Spinal cord (tissue), 10 donors: ENCODE results near the gene NSDHL. TPM values are rescaled to one million over a fixed set of nuclear protein-coding genes. Genes with fewer than 3 reads are reported as not detected.

Experiments used
- DNase-seq, 6 donors: peaks; one replicate each; pipeline versions ENCODE4 v3.0.0 to v3.0.0-alpha.2; 2013 to 2015; ENCODE audit warnings: low spot score in 6 of 6, low read depth in 4 of 6
- H3K27ac ChIP-seq: one replicate; pipeline ENCODE4 v1.5.1; 2013; ENCODE audit warnings: low read depth, low read length, control low read depth
- H3K27me3 ChIP-seq: one replicate; pipeline ENCODE4 v1.6.1; 2013; ENCODE audit warnings: low read length; ENCODE audit not compliant: control insufficient read depth, insufficient read depth
- H3K36me3 ChIP-seq: one replicate; pipeline ENCODE4 v1.6.1; 2013; ENCODE audit warnings: low read length; ENCODE audit not compliant: control insufficient read depth, insufficient read depth
- H3K4me1 ChIP-seq: one replicate; pipeline ENCODE4 v1.6.1; 2013; ENCODE audit warnings: low read length; ENCODE audit not compliant: control insufficient read depth, insufficient read depth
- H3K4me3 ChIP-seq: one replicate; pipeline ENCODE4 v1.5.1; 2013; ENCODE audit warnings: low read depth, low read length, control low read depth
- H3K9me3 ChIP-seq: one replicate; pipeline ENCODE4 v1.6.1; 2013; ENCODE audit warnings: low read length; ENCODE audit not compliant: control insufficient read depth, insufficient read depth
- WGBS: methylation state at CpG from one replicate; pipeline ENCODE4 v1.1.5; 2013; ENCODE audit warnings: missing lambda C conversion rate; ENCODE audit not compliant: insufficient coverage; 5-methylcytosine and 5-hydroxymethylcytosine counted together
- polyA plus RNA-seq, 2 donors: library from polyadenylated mRNA; unstranded; fragments of 120-200 nt; gene quantifications; one replicate each; pipeline ENCODE4 v1.2.1, GENCODE V29; 2013; ENCODE audit not compliant: insufficient read length in 2 of 2
- total RNA-seq, 2 donors: library from RNA; depleted of rRNA in 1 of 2; stranded (reverse); fragments of 120-200 nt in 1 of 2; fragments of >200 nt in 1 of 2; gene quantifications; one replicate each; pipeline versions ENCODE4 v1.2.3 to v1.2.4, GENCODE V29; 2013 to 2014
- donor health status: healthy.

Gene NSDHL
- total and polyA plus RNA-seq, 4 donors, result 18.0 to 49.5 (median 28.8) TPM

DNA sequence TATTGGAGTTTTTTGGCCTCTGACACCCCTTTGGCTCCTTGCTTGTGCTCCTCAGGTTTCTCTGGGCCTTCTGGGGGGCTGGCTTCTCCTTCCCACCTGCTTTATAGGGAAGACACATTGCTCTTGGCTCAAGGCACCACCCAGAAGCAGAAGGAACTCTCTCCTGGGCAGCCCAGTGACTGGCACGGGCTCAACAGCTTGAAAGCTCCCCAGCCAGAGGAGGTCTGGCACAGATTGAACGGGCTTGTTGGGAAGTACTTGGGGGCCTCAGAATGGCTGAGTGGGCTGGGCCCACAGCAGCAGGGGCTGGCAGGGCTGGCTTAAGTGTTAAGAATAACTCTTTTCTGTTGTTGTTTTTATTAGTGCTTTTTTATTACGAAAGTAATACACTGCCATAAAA, 55.9 kb downstream of the NSDHL start:
- 46% methylated on average over 2 of the region's 3 CpGs for WGBS

DNA sequence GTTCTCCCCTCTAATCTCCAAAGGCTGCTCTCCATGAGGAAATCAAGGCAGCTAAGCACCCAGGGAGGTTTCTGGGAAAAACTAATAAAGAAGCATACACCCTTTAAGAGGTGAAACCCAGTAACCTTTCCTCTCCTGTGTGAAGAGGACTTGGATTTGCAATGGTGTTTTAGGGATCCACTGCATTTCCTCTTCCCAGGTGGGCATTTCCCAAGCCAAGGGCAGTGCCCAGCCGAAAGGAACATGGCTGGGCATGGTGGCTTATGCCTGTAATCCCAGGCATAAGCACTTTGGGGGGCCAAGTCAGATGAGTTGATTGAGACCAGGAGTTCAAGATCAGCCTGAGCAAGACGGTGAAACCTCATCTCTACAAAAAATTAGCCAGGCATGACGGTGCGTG, 61.6 kb downstream of the NSDHL start:
- no peak overlapping the region for H3K27ac ChIP-seq
- no peaks in the 10 kb centered on the region for H3K36me3 ChIP-seq
- peaks cover 11% of the 10 kb centered on the region for H3K4me1 ChIP-seq
- no peaks in the 10 kb centered on the region for H3K27me3 ChIP-seq
- H3K9me3 ChIP-seq, result no peaks in the 10 kb centered on the region
- H3K4me3 ChIP-seq, result no peak overlapping the region
- no peak for DNase-seq
- WGBS, result 75% methylated on average over 2 of the region's 4 CpGs

More for the DNA sequence above, 55.9 kb downstream of the NSDHL start:
- Histone ChIP-seq H3K9me3 (no peaks in the 10 kb centered on the region), H3K4me3 (no peak overlapping the region), H3K27me3 (no peaks in the 10 kb centered on the region), H3K36me3 (no peaks in the 10 kb centered on the region), H3K27ac (no peak overlapping the region), H3K4me1 (no peaks in the 10 kb centered on the region)
- peak in 3 of 6 donors; percentile 25 to 59 (median 27) for DNase-seq

DNA sequence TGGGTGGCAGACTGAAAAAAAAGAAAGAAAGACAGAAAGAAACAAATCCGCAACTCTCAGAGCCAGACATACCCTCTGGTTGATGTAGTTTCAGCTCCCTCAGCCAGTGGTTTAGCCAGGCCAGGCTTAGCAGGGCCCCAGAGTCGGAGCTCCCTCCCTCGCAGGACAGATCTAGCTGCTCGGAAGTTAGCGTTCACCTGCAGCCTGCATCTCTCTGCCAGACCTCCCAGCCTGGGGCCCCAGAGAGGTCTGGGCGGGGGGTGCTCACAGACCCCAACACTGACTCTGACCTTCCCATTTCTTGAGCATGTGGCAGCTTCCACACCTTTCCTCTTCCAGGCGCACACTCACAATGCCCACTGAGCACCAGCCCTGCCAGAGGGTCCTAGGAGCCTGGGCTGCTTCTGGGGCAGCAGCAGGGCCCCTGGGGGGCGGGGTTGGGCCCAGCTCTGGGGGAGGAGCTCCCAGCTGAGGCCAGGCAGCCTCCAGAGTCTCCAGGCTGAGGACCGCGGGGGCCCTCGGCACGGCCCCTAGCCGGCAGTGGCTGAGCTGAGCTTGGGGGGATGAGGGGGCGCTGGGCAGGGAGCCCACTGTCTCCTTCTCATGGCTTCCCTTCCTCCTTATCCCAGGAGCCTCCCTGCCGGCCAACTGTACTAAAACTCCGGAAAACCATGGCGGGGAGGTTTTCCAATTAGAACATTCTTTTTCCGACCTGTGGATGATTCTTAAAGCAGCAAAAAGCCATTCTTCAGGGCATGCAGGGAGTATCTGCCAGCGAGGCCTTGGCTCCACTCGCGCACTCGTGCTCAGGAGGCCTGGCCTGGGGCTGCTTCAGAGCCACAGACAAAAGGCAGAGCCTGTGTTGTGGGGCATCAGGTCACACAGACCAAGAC, 62.4 kb downstream of the NSDHL start:
- 49% methylated on average over 21 of the region's 22 CpGs for WGBS
- H3K27ac ChIP-seq, result no peak overlapping the region
- H3K27me3 ChIP-seq, result peaks cover 2% of the 10 kb centered on the region
- no peaks in the 10 kb centered on the region for H3K9me3 ChIP-seq
- peaks cover 17% of the 10 kb centered on the region for H3K4me1 ChIP-seq
- no peak overlapping the region for H3K4me3 ChIP-seq
- H3K36me3 ChIP-seq, result no peaks in the 10 kb centered on the region
- no peak for DNase-seq

DNA sequence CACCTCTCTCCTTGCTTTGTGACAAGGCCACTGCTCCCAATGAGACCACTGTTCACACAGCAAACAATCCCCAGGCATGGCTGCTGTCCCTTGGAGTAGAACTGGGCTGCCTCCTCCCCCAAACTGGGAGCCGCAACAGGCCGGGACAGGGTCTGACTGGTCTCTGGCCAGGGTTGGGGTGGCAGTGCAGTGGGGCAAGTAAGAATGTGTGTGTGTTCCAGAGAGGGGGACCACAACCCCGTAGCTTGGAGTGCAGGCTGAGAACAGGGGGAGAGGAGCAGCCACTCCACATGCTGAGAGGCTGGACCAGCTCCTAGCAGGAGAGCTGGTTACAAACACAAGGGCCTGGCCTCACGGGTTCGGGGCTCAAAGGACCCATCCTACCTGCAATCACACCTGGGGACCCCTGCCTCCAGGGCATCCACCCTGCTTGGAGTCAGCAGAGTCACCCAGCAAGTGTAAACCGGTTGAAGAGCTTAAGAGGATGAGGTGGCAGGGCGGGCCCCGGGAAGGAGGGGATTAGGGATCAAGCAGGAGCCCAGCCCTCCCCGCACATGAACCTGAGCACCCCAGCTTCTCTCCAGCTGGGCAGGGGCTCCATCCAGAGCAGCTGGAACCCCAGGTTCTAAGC, 63.2 kb downstream of the NSDHL start:
- Histone ChIP-seq H3K27ac (no peak overlapping the region), H3K9me3 (no peaks in the 10 kb centered on the region), H3K4me3 (no peak overlapping the region), H3K27me3 (peaks cover 6% of the 10 kb centered on the region), H3K4me1 (peaks cover 20% of the 10 kb centered on the region), H3K36me3 (no peaks in the 10 kb centered on the region)
- no peak for DNase-seq
- WGBS, result 70% methylated on average over 7 of the region's 9 CpGs

DNA sequence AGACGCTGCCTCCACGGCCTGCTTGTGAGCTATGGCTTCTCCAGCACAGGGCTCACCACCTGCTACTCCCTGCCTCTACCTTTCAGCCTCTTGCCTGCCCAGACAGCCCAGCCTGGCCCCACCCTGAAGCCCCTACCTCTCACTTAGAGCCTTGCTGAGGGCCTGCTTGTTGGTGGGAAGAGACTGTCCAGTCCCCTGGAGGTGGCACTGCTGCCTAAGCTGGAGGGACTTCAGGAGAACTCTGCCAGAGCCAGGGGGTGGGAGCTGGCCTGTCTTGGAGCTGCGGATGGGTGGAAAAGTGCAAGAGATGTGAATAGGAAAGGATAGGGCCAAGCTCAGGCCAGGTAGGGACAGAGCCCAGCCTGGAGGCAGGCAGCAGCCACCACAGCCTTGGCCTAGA, 64.3 kb downstream of the NSDHL start:
- H3K9me3 ChIP-seq, result no peaks in the 10 kb centered on the region
- H3K27me3 ChIP-seq, result peaks cover 6% of the 10 kb centered on the region
- no peaks in the 10 kb centered on the region for H3K36me3 ChIP-seq
- no peak overlapping the region for H3K27ac ChIP-seq
- H3K4me3 ChIP-seq, result no peak overlapping the region
- no peak for DNase-seq
- H3K4me1 ChIP-seq, result peaks cover 20% of the 10 kb centered on the region
- whole genome bisulfite sequencing, result 71% methylated on average over 3 of the region's 3 CpGs

DNA sequence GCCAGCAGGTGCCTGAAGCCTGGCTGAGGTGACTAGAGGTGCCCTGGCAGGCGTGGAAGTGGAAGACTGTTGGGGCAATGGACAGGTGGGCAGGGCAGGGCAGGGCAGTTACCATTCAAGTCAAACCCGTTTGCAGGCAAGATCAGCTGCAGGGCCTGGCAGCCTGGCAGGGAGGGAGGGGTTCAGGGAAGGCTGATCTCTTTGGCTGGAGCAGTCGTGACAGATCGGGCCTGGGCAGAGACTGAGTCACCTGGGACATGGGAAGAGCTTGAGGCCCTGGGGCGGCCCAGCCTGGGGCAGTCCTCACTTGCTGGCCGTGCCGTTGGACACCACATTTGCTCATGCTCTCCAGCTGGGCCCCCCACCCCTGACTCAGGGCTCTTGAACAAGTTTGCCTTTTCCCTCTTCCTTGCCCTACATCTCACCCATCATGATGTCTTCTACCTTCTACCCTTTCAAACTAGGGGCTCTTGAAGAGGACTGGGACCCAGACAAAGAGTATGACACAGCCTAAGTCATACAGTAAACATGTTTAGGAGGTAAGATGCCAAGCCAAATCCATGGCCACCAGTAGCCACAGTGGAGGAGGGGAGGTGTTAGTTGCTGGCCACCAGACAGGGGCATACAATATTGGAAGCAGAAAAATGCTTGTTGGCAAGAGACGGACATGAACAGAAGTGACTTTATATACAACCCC, 65.0 kb downstream of the NSDHL start:
- H3K9me3 ChIP-seq, result no peaks in the 10 kb centered on the region
- H3K4me1 ChIP-seq, result peaks cover 20% of the 10 kb centered on the region
- H3K4me3 ChIP-seq, result no peak overlapping the region
- DNase-seq, result no peak
- no peaks in the 10 kb centered on the region for H3K36me3 ChIP-seq
- no peak overlapping the region for H3K27ac ChIP-seq
- 87% methylated on average over 6 of the region's 8 CpGs for WGBS
- H3K27me3 ChIP-seq, result peaks cover 6% of the 10 kb centered on the region

DNA sequence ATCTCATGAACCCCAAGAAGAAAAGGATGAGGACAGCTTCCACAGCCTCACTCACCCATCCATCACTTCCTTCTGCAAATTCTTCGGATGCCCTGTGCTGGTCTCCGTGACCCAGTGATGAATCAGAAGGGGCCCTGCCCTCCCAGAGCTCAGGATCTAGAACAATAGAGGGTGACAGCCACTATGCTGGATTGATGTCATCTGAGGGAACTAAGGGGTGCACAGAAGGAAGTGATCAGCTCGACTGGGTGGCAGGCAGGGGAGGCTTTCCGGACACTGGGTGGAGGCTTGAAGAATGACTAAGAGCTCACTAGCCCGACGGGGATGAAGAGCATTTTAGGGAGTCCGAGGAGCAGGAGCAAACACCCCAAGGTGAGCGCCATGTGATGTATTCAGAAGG, 65.6 kb downstream of the NSDHL start:
- DNase-seq, result no peak
- 66% methylated on average over 7 of the region's 8 CpGs for WGBS
- Histone ChIP-seq H3K27me3 (peaks cover 6% of the 10 kb centered on the region), H3K4me1 (peaks cover 20% of the 10 kb centered on the region), H3K36me3 (no peaks in the 10 kb centered on the region), H3K4me3 (no peak overlapping the region), H3K27ac (no peak overlapping the region), H3K9me3 (no peaks in the 10 kb centered on the region)

DNA sequence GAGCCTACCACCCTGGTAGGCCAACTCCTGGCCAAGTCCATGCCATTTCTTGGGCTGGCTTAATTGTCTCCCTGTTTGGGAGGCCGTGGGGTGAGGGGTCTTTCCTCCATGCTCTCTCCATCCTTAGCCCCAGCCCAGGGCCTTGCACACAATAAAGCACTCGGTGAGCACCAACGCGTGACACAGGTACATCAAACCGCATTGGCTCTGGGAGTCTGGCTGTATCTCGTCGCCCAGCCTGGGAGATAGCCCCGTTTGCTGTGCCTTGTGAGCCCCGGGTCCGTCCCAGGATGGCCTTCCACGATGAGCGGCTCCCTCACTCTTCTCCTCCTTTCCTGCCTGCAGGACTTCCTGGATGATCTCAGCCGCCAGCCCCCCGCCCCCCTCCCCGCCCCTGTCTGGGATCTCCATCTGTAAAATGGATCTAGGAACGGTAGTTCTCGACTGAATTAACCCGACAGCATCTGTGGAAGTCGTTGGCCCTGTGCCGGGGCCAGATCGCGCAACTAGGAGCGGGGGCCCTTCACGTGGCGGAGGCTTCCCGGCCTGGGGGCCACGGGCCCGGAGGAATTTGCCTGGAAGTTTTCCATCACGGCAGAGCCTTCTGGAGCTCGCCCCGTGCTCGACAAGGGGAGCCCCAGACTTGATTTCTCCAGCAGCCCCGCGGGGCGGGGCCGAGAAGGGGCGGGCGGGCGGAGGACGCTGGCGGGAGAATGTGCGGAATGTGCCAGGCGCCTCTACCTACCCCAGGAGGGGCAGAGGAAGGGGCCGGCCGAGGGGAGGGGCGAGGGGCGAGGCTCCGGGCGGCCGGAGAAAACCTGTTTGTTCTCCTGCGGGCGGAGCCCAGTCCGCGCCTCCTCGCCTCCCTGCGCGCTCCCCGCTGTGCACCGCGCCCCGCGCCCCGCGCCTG, 66.6 kb downstream of the NSDHL start, which contains the start of gene ZNF185:
ZNF185 (plus strand) TSS at position 846 of the 910 bp plus-strand sequence. CDS start 16,423 bp downstream, outside the sequence.
- Histone ChIP-seq H3K4me3 (peak within 1 kb of the TSS; percentile 5), H3K4me1 (peaks cover 27% of the 10 kb centered on the region), H3K36me3 (no peaks in the 10 kb centered on the region), H3K27me3 (peaks cover 6% of the 10 kb centered on the region), H3K9me3 (no peaks in the 10 kb centered on the region), H3K27ac (no peak within 1 kb of the TSS)
- WGBS, result 23% methylated on average over 59 of the region's 64 CpGs
- peak in 2 of 6 donors; percentile 1 to 27 for DNase-seq

DNA sequence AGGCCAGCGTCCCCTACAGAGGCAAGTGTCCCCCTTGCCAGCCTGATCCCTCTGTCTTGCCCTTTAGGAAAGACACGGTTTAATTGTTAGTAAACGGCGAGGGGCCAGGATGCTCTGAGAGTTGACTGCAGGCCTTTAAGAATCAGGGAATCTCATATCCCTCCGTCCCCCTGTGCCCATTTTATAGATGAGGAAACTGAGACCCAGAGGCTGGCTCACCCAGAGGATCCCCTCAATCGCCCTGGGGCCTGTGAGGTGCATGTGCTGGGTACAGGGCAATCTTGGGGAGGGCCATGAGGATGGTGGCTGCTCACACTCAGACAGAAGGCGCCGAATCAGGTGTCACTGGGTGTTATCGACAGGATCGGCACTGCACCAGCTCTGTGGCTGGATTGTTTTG, 67.6 kb downstream of the NSDHL start:
- Histone ChIP-seq H3K36me3 (no peaks in the 10 kb centered on the region), H3K9me3 (no peaks in the 10 kb centered on the region), H3K27ac (no peak overlapping the region), H3K4me3 (no peak overlapping the region), H3K27me3 (peaks cover 6% of the 10 kb centered on the region), H3K4me1 (peaks cover 26% of the 10 kb centered on the region)
- no peak for DNase-seq
- WGBS, result 59% methylated on average over 9 of the region's 10 CpGs
